Mammary epithelial cell (primary cell): Measurements from ENCODE around the gene KCNQ1.

Experiments used
- CTCF ChIP-seq, 2 donors: IDR thresholded peaks in 1 of 2; conservative IDR thresholded peaks in 1 of 2; 2 replicates each; pipeline ENCODE4 v1.5.1; 2011 to 2012; ENCODE audit warnings: inconsistent platforms in 2 of 2, low read length in 2 of 2, mild to moderate bottlenecking in 2 of 2, control low read depth in 1 of 2, low read depth in 1 of 2; ENCODE audit not compliant: insufficient read depth in 1 of 2; ENCODE audit errors: extremely low read depth in 1 of 2
- EZH2 ChIP-seq: IDR thresholded peaks from 2 replicates; pipeline ENCODE4 v1.6.1; 2012; ENCODE audit warnings: low read length, inconsistent platforms, borderline replicate concordance

GRCh38 chr11:2704356-2704755 lies 259.5 kb downstream of the KCNQ1 start:
- TF ChIP-seq CTCF (conservative IDR thresholded peaks at IDR 0.05 in 1 of 2, IDR thresholded peaks at IDR 0.05 in 1 of 2; ENCODE audit: extremely low read depth in 1 of 2, insufficient read depth in 1 of 2, low read depth in 1 of 2, low read length in 2 of 2), result no peak
- TF ChIP-seq EZH2, result no peak
